Fibroblast of lung (primary cell): ENCODE data around the gene EIF3D. TPM values are rescaled to one million over a fixed set of nuclear protein-coding genes. Genes with fewer than 3 reads are reported as not detected.

Experiments
- DNase-seq, 2 donors: peaks; one replicate each; pipeline versions ENCODE4 v3.0.0 to v3.0.0-alpha.2; 2010; ENCODE audit warnings: low read depth in 2 of 2
- H2AFZ ChIP-seq: 2 replicates; pipeline ENCODE4 v1.5.1; 2012; ENCODE audit warnings: low read length, control low read depth, inconsistent platforms
- H3K27ac ChIP-seq: 2 replicates; pipeline ENCODE4 v1.5.1; 2011; ENCODE audit warnings: low read length, control low read depth; ENCODE audit not compliant: insufficient read depth
- H3K27me3 ChIP-seq: 2 replicates; pipeline ENCODE4 v1.5.1; 2011; ENCODE audit warnings: mild to moderate bottlenecking, low read length; ENCODE audit not compliant: control insufficient read depth, insufficient read depth
- H3K36me3 ChIP-seq: 2 replicates; pipeline ENCODE4 v1.5.1; 2011; ENCODE audit warnings: low read length; ENCODE audit not compliant: control insufficient read depth, insufficient read depth
- H3K4me1 ChIP-seq: 2 replicates; pipeline ENCODE4 v1.5.1; 2011; ENCODE audit warnings: low read length; ENCODE audit not compliant: control insufficient read depth, insufficient read depth; ENCODE audit errors: extremely low read depth
- H3K4me2 ChIP-seq: 2 replicates; pipeline ENCODE4 v1.5.1; 2011; ENCODE audit warnings: low read length, control low read depth; ENCODE audit not compliant: insufficient read depth; ENCODE audit errors: extremely low read depth
- H3K4me3 ChIP-seq, 4 experiments: fragments of 200-600 bp in 1 of 4; sonication (generic) in 1 of 4; replicated peaks in 1 of 4; 2 replicates each; pipeline ENCODE4 v1.5.1; 2011 to 2016; ENCODE audit warnings: low read length in 4 of 4, low read depth in 3 of 4, mild to moderate bottlenecking in 3 of 4, control low read depth in 2 of 4, inconsistent platforms in 1 of 4, mixed read lengths in 1 of 4; ENCODE audit not compliant: insufficient read depth in 1 of 4; ENCODE audit errors: control extremely low read depth in 1 of 4
- H3K79me2 ChIP-seq: 2 replicates; pipeline ENCODE4 v1.5.1; 2012; ENCODE audit warnings: mild to moderate bottlenecking, low read length, inconsistent platforms; ENCODE audit not compliant: control insufficient read depth, insufficient read depth
- H3K9ac ChIP-seq: 2 replicates; pipeline ENCODE4 v1.5.1; 2011; ENCODE audit warnings: mild to moderate bottlenecking, low read length, control low read depth; ENCODE audit not compliant: insufficient read depth
- H3K9me3 ChIP-seq: 2 replicates; pipeline ENCODE4 v1.5.1; 2012; ENCODE audit warnings: low read depth, low read length; ENCODE audit not compliant: control insufficient read depth, insufficient read depth
- H4K20me1 ChIP-seq: 2 replicates; pipeline ENCODE4 v1.5.1; 2011; ENCODE audit warnings: low read length; ENCODE audit not compliant: control insufficient read depth, insufficient read depth; ENCODE audit errors: extremely low read depth
- CTCF ChIP-seq, 2 donors: IDR thresholded peaks in 1 of 2; conservative IDR thresholded peaks in 1 of 2; 1 replicate in 1 of 2; 2 replicates in 1 of 2; pipeline ENCODE4 v1.5.1; 2011 to 2012; ENCODE audit warnings: low read length in 2 of 2, control low read depth in 1 of 2, inconsistent platforms in 1 of 2, low read depth in 1 of 2, mild to moderate bottlenecking in 1 of 2
- EZH2 ChIP-seq: IDR thresholded peaks from 2 replicates; pipeline ENCODE4 v1.5.1; 2012; ENCODE audit warnings: low read length, control low read depth, mild to moderate bottlenecking; ENCODE audit errors: missing control alignments
- polyA plus RNA-seq, 2 donors: library from polyadenylated mRNA; depleted of rRNA in 1 of 2; stranded (reverse) in 1 of 2; unstranded in 1 of 2; fragments of >200 nt; gene quantifications; 2 replicates each; pipeline ENCODE4 v1.2.1, GENCODE V29; 2011 to 2012; ENCODE audit warnings: missing spikeins in 1 of 2
- total RNA-seq: library from RNA; depleted of rRNA; stranded (reverse); fragments of >200 nt; gene quantifications from 2 replicates; pipeline ENCODE4 v1.2.1, GENCODE V29; 2014

The EIF3D gene
- total and polyA plus RNA-seq, 2 donors (not counting 1 experiment from before 2014, with no cell fraction given): 267 to 306 TPM

- Histone ChIP-seq H3K9ac (peak overlapping the region; percentile 1), H3K27ac (peak overlapping the region; percentile 99), H3K36me3 (peaks cover 4% of the 10 kb centered on the region), H2AFZ (no peak overlapping the region), H4K20me1 (no peaks in the 10 kb centered on the region), H3K4me3 (no peak overlapping the region), H3K9me3 (no peaks in the 10 kb centered on the region), H3K4me1 (peaks cover 58% of the 10 kb centered on the region), H3K27me3 (no peaks in the 10 kb centered on the region), H3K79me2 (peaks cover 17% of the 10 kb centered on the region), H3K4me2 (peak overlapping the region; percentile 3)
- DNase-seq: peak; percentile 95 to 96
- TF ChIP-seq EZH2 (no peak), CTCF (conservative IDR thresholded peaks at IDR 0.05 in 1 of 2, IDR thresholded peaks at IDR 0.05 in 1 of 2; ENCODE audit: low read depth in 1 of 2, low read length in 2 of 2) (no peak)
Measured at GRCh38 chr22:36465232-36466021, 63.5 kb downstream of the EIF3D start.

GRCh38 chr22:36464715-36465231 is 64.2 kb downstream of the EIF3D start:
- Histone ChIP-seq H3K27me3 (no peaks in the 10 kb centered on the region), H2AFZ (no peak overlapping the region), H3K4me3 (no peak overlapping the region), H3K79me2 (peaks cover 11% of the 10 kb centered on the region), H3K4me2 (no peak overlapping the region), H3K36me3 (peaks cover 4% of the 10 kb centered on the region), H4K20me1 (no peaks in the 10 kb centered on the region), H3K9ac (no peak overlapping the region), H3K4me1 (peaks cover 52% of the 10 kb centered on the region), H3K9me3 (no peaks in the 10 kb centered on the region), H3K27ac (peak overlapping the region; percentile 99)
- DNase-seq: no peak
- TF ChIP-seq CTCF (conservative IDR thresholded peaks at IDR 0.05 in 1 of 2, IDR thresholded peaks at IDR 0.05 in 1 of 2; ENCODE audit: low read depth in 1 of 2, low read length in 2 of 2): no peak
- no peak for TF ChIP-seq EZH2

- H2AFZ ChIP-seq: no peak overlapping the region
- peaks cover 45% of the 10 kb centered on the region for H3K4me1 ChIP-seq
- no peaks in the 10 kb centered on the region for H3K9me3 ChIP-seq
- no peak overlapping the region for H3K4me2 ChIP-seq
- no peak for TF ChIP-seq CTCF (conservative IDR thresholded peaks at IDR 0.05 in 1 of 2, IDR thresholded peaks at IDR 0.05 in 1 of 2; ENCODE audit: low read depth in 1 of 2, low read length in 2 of 2)
- TF ChIP-seq EZH2: no peak
- no peak for DNase-seq
- H3K4me3 ChIP-seq: no peak overlapping the region
- peaks cover 4% of the 10 kb centered on the region for H3K79me2 ChIP-seq
- H4K20me1 ChIP-seq: no peaks in the 10 kb centered on the region
- peaks cover 4% of the 10 kb centered on the region for H3K36me3 ChIP-seq
- H3K27ac ChIP-seq: no peak overlapping the region
- no peaks in the 10 kb centered on the region for H3K27me3 ChIP-seq
- no peak overlapping the region for H3K9ac ChIP-seq
Measured at GRCh38 chr22:36463783-36464184, 65.2 kb downstream of the EIF3D start.
